ENCODE results near the gene XRCC3. TPM values are rescaled to one million over a fixed set of nuclear protein-coding genes. Genes with fewer than 3 reads are reported as not detected.

The XRCC3 gene
- total RNA-seq, 1 donor from 2014 or later = 6.1 TPM

DNA sequence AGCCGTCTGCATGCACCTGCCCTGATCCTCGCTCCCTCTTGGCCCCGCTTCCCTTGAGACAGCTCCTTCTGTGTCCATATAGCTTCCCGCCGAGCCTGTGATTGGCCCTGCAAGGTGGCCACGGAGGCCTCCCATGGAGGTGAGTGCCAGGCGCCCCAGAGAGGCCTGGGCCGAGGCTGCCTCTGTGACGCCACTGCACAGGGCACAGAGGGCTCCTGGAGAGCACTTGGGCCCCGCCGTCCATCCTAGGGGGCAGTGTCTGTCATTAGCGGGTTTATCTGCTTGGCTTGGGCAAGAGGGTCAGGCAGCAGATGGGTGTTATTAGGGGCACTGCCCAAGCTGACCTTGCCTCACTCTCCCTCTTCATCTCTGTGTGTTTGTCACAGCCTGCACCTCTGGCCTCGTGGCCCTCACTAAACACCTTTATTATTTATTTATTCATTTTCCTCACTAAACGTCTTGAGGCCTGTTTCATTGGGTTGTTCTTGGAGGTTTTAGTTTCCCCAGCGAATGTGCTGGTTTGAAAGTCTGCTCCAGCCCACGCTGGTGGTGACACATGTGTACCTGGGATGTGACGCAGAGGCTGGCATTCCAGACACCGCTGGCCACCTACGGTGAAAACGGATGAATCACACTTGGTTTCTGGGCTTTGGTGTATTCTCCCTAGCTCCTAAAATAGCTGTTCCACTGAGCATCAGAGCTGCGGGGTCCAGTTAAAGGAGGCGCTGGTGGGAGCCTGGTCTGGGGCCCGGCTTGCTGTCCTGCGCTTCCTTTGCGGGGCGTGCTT lies 6.3 kb upstream of the XRCC3 start:
- no peak for FAIRE-seq
- Histone ChIP-seq H3K36me3 (ENCODE audit: control insufficient read depth, insufficient read depth, low read length) (peaks cover 15% of the 10 kb centered on the region), H3K4me3 (ENCODE audit: low read depth, low read length) (no peak overlapping the region), H3K27me3 (ENCODE audit: control insufficient read depth, insufficient read depth, low read length) (no peaks in the 10 kb centered on the region)
- DNase-seq (ENCODE audit: low read depth) = peak; percentile 80
- TF ChIP-seq, protein P1, sequence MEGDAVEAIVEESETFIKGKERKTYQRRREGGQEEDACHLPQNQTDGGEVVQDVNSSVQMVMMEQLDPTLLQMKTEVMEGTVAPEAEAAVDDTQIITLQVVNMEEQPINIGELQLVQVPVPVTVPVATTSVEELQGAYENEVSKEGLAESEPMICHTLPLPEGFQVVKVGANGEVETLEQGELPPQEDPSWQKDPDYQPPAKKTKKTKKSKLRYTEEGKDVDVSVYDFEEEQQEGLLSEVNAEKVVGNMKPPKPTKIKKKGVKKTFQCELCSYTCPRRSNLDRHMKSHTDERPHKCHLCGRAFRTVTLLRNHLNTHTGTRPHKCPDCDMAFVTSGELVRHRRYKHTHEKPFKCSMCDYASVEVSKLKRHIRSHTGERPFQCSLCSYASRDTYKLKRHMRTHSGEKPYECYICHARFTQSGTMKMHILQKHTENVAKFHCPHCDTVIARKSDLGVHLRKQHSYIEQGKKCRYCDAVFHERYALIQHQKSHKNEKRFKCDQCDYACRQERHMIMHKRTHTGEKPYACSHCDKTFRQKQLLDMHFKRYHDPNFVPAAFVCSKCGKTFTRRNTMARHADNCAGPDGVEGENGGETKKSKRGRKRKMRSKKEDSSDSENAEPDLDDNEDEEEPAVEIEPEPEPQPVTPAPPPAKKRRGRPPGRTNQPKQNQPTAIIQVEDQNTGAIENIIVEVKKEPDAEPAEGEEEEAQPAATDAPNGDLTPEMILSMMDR (IDR thresholded peaks at IDR 0.05; ENCODE audit: insufficient read depth, low read length, severe bottlenecking) = no peak

DNA sequence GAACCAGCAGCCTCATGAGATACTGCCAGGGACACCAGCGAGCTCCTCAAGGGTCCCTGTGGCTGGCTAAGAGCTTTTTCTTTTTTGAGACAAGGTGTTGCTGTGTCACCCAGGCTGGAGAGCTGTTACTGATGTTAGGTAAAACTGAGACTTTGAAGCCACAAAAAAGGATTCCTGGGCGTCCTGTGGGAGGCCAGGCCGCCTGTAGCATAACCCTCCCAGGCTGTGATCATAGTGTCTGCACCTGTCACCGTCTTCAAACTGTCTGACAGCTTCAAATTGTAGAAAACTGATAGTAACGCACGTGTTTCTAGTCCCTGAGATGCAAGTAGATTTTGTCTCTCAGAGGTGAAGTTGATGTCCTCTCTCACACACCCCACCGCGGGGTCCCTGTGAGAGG lies 4.5 kb upstream of the XRCC3 start:
- FAIRE-seq (no peak), DNase-seq (ENCODE audit: low read depth) (no peak)
- TF ChIP-seq, protein P1 (IDR thresholded peaks at IDR 0.05; ENCODE audit: insufficient read depth, low read length, severe bottlenecking) = no peak
- Histone ChIP-seq H3K36me3 (ENCODE audit: control insufficient read depth, insufficient read depth, low read length) (peaks cover 12% of the 10 kb centered on the region), H3K4me3 (ENCODE audit: low read depth, low read length) (no peak overlapping the region), H3K27me3 (ENCODE audit: control insufficient read depth, insufficient read depth, low read length) (no peaks in the 10 kb centered on the region)

DNA sequence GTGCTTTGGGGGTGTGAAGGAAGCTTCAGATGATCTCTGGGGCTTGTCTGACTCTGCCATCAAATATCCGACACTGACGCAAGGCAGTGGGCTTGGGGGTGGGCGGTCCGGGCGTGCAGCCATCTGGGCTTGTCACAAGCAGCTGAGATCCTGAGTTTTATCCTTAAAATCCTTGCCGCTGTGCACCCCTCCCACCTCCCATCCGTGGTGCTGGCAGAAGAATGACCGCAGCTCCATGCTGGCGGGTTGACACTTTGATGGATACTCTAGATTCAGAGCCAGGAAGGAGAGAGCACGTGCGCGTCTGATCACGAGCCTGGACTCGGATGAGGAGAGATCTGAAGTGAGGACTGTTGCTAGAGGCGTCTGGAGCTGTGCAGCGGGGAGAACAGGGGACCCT lies 3.3 kb upstream of the XRCC3 start:
- TF ChIP-seq, protein P1 (IDR thresholded peaks at IDR 0.05; ENCODE audit: insufficient read depth, low read length, severe bottlenecking) = no peak
- H3K4me3 ChIP-seq (ENCODE audit: low read depth, low read length) = no peak overlapping the region
- peaks cover 9% of the 10 kb centered on the region for H3K36me3 ChIP-seq (ENCODE audit: control insufficient read depth, insufficient read depth, low read length)
- FAIRE-seq (no peak), DNase-seq (ENCODE audit: low read depth) (no peak)
- H3K27me3 ChIP-seq (ENCODE audit: control insufficient read depth, insufficient read depth, low read length) = no peaks in the 10 kb centered on the region

- DNase-seq (ENCODE audit: low read depth) (no peak), FAIRE-seq (no peak)
These were observed 1.7 kb upstream of the XRCC3 start for GRCh38 chr14:103716899-103717411.

GRCh38 chr14:103716091-103716801 lies 995 bp upstream of the XRCC3 start:
- H3K36me3 ChIP-seq (ENCODE audit: control insufficient read depth, insufficient read depth, low read length) = peaks cover 10% of the 10 kb centered on the region

More at GRCh38 chr14:103716899-103717411, 1.7 kb upstream of the XRCC3 start:
- no peaks in the 10 kb centered on the region for H3K27me3 ChIP-seq (ENCODE audit: control insufficient read depth, insufficient read depth, low read length)
- TF ChIP-seq, protein P1 (IDR thresholded peaks at IDR 0.05; ENCODE audit: insufficient read depth, low read length, severe bottlenecking) = no peak
- H3K4me3 ChIP-seq (ENCODE audit: low read depth, low read length) = peak overlapping the region; percentile 79
- peaks cover 10% of the 10 kb centered on the region for H3K36me3 ChIP-seq (ENCODE audit: control insufficient read depth, insufficient read depth, low read length)

More at GRCh38 chr14:103716091-103716801, 995 bp upstream of the XRCC3 start:
- Histone ChIP-seq H3K27me3 (ENCODE audit: control insufficient read depth, insufficient read depth, low read length) (no peaks in the 10 kb centered on the region), H3K4me3 (ENCODE audit: low read depth, low read length) (peak overlapping the region; percentile 79)
- TF ChIP-seq, protein P1 (IDR thresholded peaks at IDR 0.05; ENCODE audit: insufficient read depth, low read length, severe bottlenecking) = no peak
- FAIRE-seq (no peak), DNase-seq (ENCODE audit: low read depth) (no peak)

Measured in bronchial epithelial cell (primary cell).